HG03066 (cell line): Measurements from ENCODE around the gene AMOT.

ENCODE experiments used
- ATAC-seq: cut with Tn5 transposase; IDR thresholded peaks from one replicate; pipeline ENCODE4 v1.9.1; 2021; ENCODE audit warnings: low read depth; ENCODE audit not compliant: unreplicated experiment

AMOT gene

DNA sequence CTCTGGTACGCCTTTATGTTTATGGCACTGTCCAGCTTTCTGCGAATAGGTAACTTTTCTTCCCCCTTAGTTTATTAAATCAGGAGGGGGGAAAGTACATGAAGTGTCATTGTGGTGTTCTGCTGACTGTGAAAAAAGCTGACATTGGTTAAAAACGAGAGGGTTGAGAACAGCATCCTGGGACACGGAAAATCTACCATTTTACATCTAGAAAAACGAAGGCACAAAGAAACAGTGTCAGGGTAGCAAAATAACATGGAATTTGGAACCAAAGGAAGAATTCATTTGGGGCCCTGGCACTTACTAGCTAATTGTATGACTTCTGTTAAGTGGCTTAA, 1.2 kb upstream of the AMOT start:
- ATAC-seq = no peak

GRCh38 chrX:112841114-112841819, 636 bp upstream of the AMOT start:
- peak; percentile 86 for ATAC-seq

- no peak for ATAC-seq
Observed at GRCh38 chrX:112839856-112840255, 775 bp downstream of the AMOT start.

DNA sequence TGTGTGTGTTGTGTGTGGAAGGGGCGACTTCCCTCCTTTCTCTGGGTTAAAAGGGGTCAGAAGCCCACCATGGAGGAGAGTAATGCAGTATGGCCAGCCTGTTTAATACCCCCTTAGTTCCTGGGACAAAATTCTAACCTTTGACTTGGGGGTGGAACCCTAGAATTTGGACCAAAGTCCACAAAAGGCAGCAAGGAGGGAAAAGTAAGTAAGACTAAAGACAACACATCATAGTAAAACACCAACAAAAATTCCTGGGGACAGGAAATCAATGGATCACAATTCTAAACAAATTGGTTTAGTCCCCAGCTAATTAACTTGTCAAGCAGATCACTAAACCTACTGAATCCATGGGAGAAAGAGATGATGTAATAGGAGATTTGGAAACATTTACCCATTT, 3.1 kb downstream of the AMOT start:
- ATAC-seq = no peak

- no peak for ATAC-seq
Observed at GRCh38 chrX:112835019-112835418, 5.6 kb downstream of the AMOT start.

GRCh38 chrX:112834031-112834845, 6.4 kb downstream of the AMOT start:
- no peak for ATAC-seq

DNA sequence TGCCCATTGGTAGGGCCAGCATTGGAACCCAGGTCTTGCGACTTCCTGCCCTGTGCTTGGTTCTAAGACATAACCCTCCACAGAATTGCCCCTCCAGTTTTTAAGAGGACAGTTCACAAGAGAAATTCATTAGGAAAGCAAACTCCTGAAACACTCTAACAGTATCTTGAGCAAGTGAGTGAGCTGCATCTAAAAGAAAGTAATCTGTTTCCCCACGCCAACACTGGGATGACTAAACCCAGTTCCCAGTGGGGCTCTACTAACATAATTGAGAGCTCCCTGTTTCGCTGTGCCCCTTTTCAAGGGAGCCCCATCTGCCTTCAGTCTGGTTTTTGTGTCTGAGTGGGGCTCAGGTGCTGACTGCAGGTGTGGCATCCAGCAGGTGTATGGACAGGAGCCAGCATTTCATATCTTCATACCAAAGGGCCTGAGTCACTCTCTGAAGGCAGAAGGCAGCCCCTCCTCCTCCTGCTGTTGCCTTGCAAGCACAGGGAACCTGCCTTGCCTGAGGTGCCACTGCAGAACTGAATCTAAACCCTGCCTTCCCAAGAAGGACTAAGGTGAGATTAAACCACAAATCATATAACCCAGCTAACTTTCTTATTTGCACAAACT, 8.0 kb downstream of the AMOT start:
- ATAC-seq = no peak

GRCh38 chrX:112830540-112830939, 10.1 kb downstream of the AMOT start:
- no peak for ATAC-seq

DNA sequence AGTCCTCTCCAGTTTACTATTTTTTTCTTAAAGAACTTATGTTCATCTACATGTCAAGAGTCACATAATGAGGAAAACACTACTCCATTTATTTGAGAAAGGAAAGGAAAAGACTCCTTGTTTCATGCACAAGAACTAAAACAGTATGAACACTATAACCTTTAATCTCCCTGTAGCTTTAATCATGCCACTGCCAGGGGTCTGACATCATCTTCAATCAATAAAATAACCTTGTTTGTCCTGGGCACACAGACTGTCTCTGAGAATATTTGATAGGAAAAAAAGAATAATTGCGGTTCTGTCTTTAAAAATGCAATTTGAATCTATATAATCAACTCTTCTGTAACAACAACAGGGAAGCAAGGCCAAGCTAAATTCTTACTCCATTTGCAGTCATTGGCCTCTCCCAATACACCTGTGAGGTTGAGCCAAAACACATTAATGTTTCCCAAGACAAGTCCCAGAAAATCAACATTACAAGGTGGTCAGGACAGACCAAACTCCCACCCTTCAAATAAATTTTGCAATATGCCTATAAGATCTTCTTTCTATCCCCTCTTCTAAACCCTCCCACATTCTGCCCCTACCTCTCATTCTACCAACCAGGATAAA, 13.2 kb downstream of the AMOT start:
- no peak for ATAC-seq

DNA sequence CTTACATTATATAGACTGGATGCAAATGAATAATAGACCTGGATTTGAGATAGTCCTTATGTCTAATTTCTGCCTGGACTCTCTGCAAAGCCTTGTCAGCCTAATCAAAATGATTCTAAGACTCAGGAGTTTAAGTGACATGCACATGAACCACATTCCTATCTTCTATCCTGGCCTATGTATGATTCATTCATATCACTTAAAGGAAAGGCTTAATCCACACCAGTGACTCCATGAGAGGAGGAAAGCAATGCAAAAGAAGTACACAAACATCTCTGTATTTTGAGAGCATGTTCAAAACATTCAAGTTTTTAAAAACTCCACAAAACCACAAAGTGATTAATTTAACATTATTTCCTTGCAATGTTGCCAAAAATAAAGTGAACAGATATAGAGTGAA, 14.6 kb downstream of the AMOT start:
- ATAC-seq = no peak

- ATAC-seq = no peak
Observed at GRCh38 chrX:112822892-112823291, 17.7 kb downstream of the AMOT start.

- ATAC-seq = no peak
Observed at GRCh38 chrX:112820364-112821268, 20.0 kb downstream of the AMOT start.

DNA sequence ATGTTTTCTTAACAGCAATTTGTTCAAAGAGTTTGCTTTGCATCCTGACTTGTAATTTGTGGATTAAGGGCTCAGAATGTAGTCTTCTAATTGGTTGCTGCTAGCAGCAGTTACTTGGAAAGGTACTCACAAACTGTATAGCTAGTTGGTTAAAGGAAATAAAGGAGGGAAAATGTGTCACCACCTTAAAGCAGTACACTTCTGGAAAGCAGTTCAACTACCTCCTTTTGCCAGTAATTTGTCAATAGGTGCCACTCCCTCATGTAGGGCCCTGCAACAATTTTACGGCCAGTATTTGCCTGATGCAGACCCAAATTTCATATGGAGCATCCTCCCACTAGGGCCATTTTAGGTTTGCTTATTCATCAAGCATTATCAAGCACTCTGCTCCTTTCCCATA, 20.8 kb downstream of the AMOT start:
- ATAC-seq = no peak

- ATAC-seq = no peak
Observed at GRCh38 chrX:112819008-112819640, 21.5 kb downstream of the AMOT start.

DNA sequence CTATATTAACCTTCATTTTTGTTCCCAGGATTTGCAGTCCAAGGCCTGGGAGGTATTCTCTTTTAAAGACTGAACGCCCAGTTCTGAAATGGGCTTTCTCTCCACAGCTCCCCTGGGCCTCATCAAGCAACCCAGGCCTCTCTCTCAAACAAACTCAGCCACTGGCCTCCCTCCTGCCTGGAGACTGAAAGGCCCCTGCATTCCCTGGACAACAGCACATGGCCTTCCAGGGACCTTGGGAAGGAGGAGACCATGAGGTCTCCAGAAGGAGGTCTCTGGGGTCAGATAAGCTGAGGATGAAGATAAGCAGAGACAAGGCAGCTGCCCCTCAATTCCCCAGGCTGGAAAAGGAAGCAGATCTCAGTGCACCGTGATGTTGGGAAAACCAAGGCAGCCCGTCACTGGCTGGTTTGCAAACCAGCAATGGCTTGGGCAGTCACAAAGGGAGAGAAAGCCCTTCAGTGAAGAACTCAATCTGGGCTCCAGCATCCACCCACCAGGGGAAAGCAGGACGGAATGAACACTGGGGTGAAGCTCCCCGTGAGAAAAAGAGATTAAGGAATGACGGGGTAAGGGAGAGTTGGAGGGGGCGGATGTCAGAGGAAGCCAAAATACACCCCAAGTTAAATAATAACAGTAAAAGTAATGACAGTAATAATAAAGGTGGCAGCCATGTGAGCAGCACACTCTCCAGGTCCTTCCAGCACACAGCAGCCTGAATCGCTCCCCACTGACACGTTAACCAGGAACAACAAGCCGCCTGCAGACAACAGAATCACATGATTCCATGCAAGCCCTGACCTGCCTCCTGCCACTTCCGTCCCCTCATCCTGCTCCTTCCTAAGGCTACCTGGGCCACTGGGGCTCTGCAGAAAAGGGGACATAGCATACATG, 22.3 kb downstream of the AMOT start:
- ATAC-seq = no peak

- no peak for ATAC-seq
Observed at GRCh38 chrX:112816908-112817307, 23.7 kb downstream of the AMOT start.

GRCh38 chrX:112814496-112814895, 26.1 kb downstream of the AMOT start:
- ATAC-seq = no peak

- ATAC-seq = no peak
Observed at GRCh38 chrX:112812741-112813140, 27.9 kb downstream of the AMOT start.

- ATAC-seq = no peak
Observed at GRCh38 chrX:112808651-112809195, 31.9 kb downstream of the AMOT start.
